ENCODE results near the gene MARVELD1.

MARVELD1 gene

GRCh38 chr10:97763411-97763810 is 49.9 kb downstream of the MARVELD1 start:
- no peak for TF ChIP-seq CTCF (IDR thresholded peaks at IDR 0.05)

GRCh38 chr10:97763947-97764346 is 50.4 kb downstream of the MARVELD1 start:
- TF ChIP-seq CTCF (IDR thresholded peaks at IDR 0.05): no peak

- no peak for TF ChIP-seq CTCF (IDR thresholded peaks at IDR 0.05)
Measured at GRCh38 chr10:97764519-97764931, 51.0 kb downstream of the MARVELD1 start.

- no peak for TF ChIP-seq CTCF (IDR thresholded peaks at IDR 0.05)
Measured at GRCh38 chr10:97765201-97765600, 51.7 kb downstream of the MARVELD1 start.

GRCh38 chr10:97766106-97766810 is 52.7 kb downstream of the MARVELD1 start:
- TF ChIP-seq CTCF (IDR thresholded peaks at IDR 0.05): no peak

- no peak for TF ChIP-seq CTCF (IDR thresholded peaks at IDR 0.05)
Measured at GRCh38 chr10:97766996-97767924, 53.7 kb downstream of the MARVELD1 start.

All from LNCAP (cell line).